Smooth muscle cell (in vitro differentiated cells): Measurements from ENCODE around the gene SLC25A10. TPM values are rescaled to one million over a fixed set of nuclear protein-coding genes. Genes with fewer than 3 reads are reported as not detected.

Experiments
- DNase-seq: peaks from one replicate; lab custom pipeline; 2025; ENCODE audit not compliant: unreplicated experiment; lab: John Stamatoyannopoulos, UW
- H2AFZ ChIP-seq: fragments of 200-600 bp; sonication (generic); 2 replicates; pipeline ENCODE4 v1.6.0; 2016; ENCODE audit warnings: antibody characterized with exemption, low read depth, mild to moderate bottlenecking
- H3F3A ChIP-seq: fragments of 200-600 bp; sonication (generic); 2 replicates; pipeline ENCODE4 v1.6.0; 2017; ENCODE audit warnings: antibody characterized with exemption, low read depth
- H3K27ac ChIP-seq: fragments of 200-600 bp; sonication (generic); 2 replicates; pipeline ENCODE4 v1.5.1; 2016; ENCODE audit warnings: low read depth, mild to moderate bottlenecking
- H3K27me3 ChIP-seq: fragments of 200-600 bp; sonication (generic); 2 replicates; pipeline ENCODE4 v1.6.1; 2016; ENCODE audit warnings: low read depth, mild to moderate bottlenecking
- H3K36me3 ChIP-seq: fragments of 200-600 bp; sonication (generic); 2 replicates; pipeline ENCODE4 v1.5.1; 2016; ENCODE audit warnings: low read depth
- H3K4me1 ChIP-seq: fragments of 200-600 bp; sonication (generic); 2 replicates; pipeline ENCODE4 v1.5.1; 2016; ENCODE audit warnings: low read depth
- H3K4me2 ChIP-seq: fragments of 200-600 bp; sonication (generic); 2 replicates; pipeline ENCODE4 v1.6.0; 2016; ENCODE audit warnings: mild to moderate bottlenecking
- H3K4me3 ChIP-seq: fragments of 200-600 bp; sonication (generic); 2 replicates; pipeline ENCODE4 v1.5.1; 2016; ENCODE audit warnings: mild to moderate bottlenecking
- H3K79me2 ChIP-seq: fragments of 200-600 bp; sonication (generic); 2 replicates; pipeline ENCODE4 v1.6.0; 2016; ENCODE audit warnings: low read depth, mild to moderate bottlenecking
- H3K9ac ChIP-seq: fragments of 200-600 bp; sonication (generic); 2 replicates; pipeline ENCODE4 v1.6.0; 2016; ENCODE audit warnings: low read depth
- H3K9me3 ChIP-seq: fragments of 200-600 bp; sonication (generic); replicated peaks from 2 replicates; pipeline ENCODE4 v1.5.1; 2016; ENCODE audit warnings: low read depth
- H4K20me1 ChIP-seq: fragments of 200-600 bp; sonication (generic); 2 replicates; pipeline ENCODE4 v1.6.0; 2016; ENCODE audit warnings: low read depth
- CTCF ChIP-seq: fragments of 200-600 bp; sonication (generic); IDR thresholded peaks from 2 replicates; pipeline ENCODE4 v1.5.1; 2017; ENCODE audit warnings: borderline replicate concordance, mild to moderate bottlenecking, antibody characterized with exemption; ENCODE audit not compliant: insufficient read depth, poor library complexity, severe bottlenecking
- WGBS: methylation state at CpG from one replicate; pipeline ENCODE4 v1.1.7; 2016; ENCODE audit warnings: low lambda C conversion rate; 5-methylcytosine and 5-hydroxymethylcytosine counted together
- polyA plus RNA-seq: library from polyadenylated mRNA; unstranded; fragments of >200 nt; fragmentation: Nextera tagmentation; extraction: Ambion mirVana; gene quantifications from 2 replicates; pipeline ENCODE4 v1.2.1, GENCODE V29; 2016
- total RNA-seq: library from RNA; depleted of rRNA; stranded (reverse); fragments of >200 nt; gene quantifications from 2 replicates; pipeline ENCODE4 v1.2.3, GENCODE V29; 2014

SLC25A10 gene
- total and polyA plus RNA-seq, 2 experiments from 2014 or later, result 8.4 to 13.0 TPM

GRCh38 chr17:81716674-81716996, 4.6 kb downstream of the SLC25A10 start:
- H3K27ac ChIP-seq, result no peak overlapping the region
- H3K4me1 ChIP-seq, result peaks cover 9% of the 10 kb centered on the region
- H3K36me3 ChIP-seq, result no peaks in the 10 kb centered on the region
- no peaks in the 10 kb centered on the region for H3K9me3 ChIP-seq
- no peaks in the 10 kb centered on the region for H4K20me1 ChIP-seq
- H3K79me2 ChIP-seq, result no peaks in the 10 kb centered on the region
- H2AFZ ChIP-seq, result no peak overlapping the region
- WGBS, result 96% methylated on average over 4 of the region's 12 CpGs
- no peak overlapping the region for H3K9ac ChIP-seq
- no peak overlapping the region for H3K4me2 ChIP-seq
- no peak overlapping the region for H3K4me3 ChIP-seq
- H3F3A ChIP-seq, result no peaks in the 10 kb centered on the region
- no peaks in the 10 kb centered on the region for H3K27me3 ChIP-seq
- TF ChIP-seq CTCF, result no peak
- DNase-seq, result no peak

DNA sequence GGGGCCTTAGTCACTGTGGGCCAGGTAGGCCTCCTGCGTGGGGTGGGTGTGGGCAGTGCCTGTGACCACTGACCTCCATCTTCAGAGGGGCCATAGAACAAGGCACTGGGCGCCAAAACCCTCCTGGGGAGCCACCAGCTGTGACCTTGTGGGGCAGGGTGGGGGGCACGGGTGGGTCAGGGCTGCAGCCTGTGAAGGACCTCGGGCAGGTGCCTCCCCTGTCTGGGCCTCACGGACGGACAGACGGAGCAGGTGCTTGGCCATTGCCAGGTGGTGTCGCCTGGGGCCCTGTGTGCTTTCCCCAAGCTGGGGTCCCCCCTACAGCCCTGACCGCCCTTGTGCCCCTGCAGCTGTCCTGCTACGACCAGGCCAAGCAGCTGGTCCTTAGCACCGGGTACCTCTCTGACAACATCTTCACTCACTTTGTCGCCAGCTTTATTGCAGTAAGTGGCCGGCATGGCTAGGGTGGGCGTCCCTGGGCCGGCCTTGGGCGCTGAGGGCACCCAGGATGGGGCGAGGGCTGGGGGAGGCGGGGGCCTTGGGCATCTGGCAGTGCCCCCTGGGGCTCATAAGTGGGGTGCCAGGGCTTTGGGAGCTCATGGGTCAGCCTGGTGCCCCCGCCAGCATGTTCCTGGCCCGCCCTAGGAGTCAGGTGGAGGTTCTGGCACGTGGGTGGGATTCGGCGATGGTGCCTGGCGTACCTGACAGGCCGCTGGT, 5.1 kb downstream of the SLC25A10 start:
- no peak for DNase-seq
- no peak for TF ChIP-seq CTCF
- H3K27me3 ChIP-seq, result no peaks in the 10 kb centered on the region
- H3F3A ChIP-seq, result no peaks in the 10 kb centered on the region
- no peaks in the 10 kb centered on the region for H3K9me3 ChIP-seq
- no peaks in the 10 kb centered on the region for H3K79me2 ChIP-seq
- no peak overlapping the region for H3K9ac ChIP-seq
- peaks cover 6% of the 10 kb centered on the region for H3K4me1 ChIP-seq
- H3K27ac ChIP-seq, result no peak overlapping the region
- no peaks in the 10 kb centered on the region for H4K20me1 ChIP-seq
- no peaks in the 10 kb centered on the region for H3K36me3 ChIP-seq
- no peak overlapping the region for H3K4me2 ChIP-seq
- WGBS, result 97% methylated on average over 25 of the region's 25 CpGs
- H2AFZ ChIP-seq, result no peak overlapping the region
- no peak overlapping the region for H3K4me3 ChIP-seq

DNA sequence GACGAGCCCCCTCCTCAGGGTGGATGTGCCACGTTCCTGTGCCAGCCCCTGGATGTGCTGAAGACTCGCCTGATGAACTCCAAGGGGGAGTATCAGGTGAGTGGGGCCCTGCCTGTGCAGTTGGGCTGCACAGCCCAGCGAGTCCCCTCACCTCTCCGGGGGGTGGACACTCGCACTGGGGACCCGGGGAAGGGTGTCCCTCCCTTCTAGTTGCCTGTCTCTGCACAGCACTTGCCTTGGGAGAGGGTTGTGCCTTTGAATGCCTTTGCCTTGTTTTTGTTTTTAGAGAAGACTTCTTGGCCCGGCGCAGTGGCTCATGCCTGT, 5.6 kb downstream of the SLC25A10 start:
- H3K4me1 ChIP-seq, result peaks cover 6% of the 10 kb centered on the region
- H3K36me3 ChIP-seq, result no peaks in the 10 kb centered on the region
- H3K27ac ChIP-seq, result no peak overlapping the region
- H2AFZ ChIP-seq, result no peak overlapping the region
- H3K27me3 ChIP-seq, result no peaks in the 10 kb centered on the region
- H3K9me3 ChIP-seq, result no peaks in the 10 kb centered on the region
- no peak for DNase-seq
- no peaks in the 10 kb centered on the region for H3F3A ChIP-seq
- H4K20me1 ChIP-seq, result no peaks in the 10 kb centered on the region
- no peak overlapping the region for H3K4me2 ChIP-seq
- H3K79me2 ChIP-seq, result no peaks in the 10 kb centered on the region
- 94% methylated on average over 9 of the region's 9 CpGs for WGBS
- no peak overlapping the region for H3K9ac ChIP-seq
- no peak for TF ChIP-seq CTCF
- no peak overlapping the region for H3K4me3 ChIP-seq
